GM21423 (cell line): Measurements from ENCODE around the gene ZDHHC7.
"Not testable (repeated sequence)": the region's sequence is repeated elsewhere in the genome, so short reads cannot be mapped to it uniquely, and the experiment has no call there.

Source experiments
- ATAC-seq: cut with Tn5 transposase; IDR thresholded peaks from one replicate; pipeline ENCODE4 v1.9.1; 2021; ENCODE audit warnings: mild to moderate bottlenecking, moderate library complexity; ENCODE audit not compliant: unreplicated experiment

ZDHHC7 gene

DNA sequence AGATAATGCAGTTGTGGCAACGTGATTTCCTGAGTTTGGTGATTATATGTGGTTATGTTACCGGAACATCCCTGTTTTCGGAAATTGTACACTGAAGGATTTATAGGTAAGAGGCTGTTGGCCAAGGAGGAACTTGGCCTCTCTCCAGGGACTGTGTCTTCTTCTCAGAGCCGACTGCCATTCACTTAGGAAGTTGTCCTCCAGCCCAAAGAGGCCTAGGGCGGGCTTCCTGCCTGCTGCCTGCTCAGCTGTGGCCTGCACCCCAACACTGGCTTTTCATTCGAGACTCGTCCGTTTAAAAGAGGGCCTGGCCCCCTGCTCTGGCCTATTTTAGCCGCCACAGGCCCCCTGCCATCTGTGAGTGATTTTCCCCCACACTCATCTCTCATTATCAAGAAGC, 64.3 kb downstream of the ZDHHC7 start:
- no peak for ATAC-seq

GRCh38 chr16:84943620-84944019, 67.7 kb downstream of the ZDHHC7 start:
- ATAC-seq, result no peak

DNA sequence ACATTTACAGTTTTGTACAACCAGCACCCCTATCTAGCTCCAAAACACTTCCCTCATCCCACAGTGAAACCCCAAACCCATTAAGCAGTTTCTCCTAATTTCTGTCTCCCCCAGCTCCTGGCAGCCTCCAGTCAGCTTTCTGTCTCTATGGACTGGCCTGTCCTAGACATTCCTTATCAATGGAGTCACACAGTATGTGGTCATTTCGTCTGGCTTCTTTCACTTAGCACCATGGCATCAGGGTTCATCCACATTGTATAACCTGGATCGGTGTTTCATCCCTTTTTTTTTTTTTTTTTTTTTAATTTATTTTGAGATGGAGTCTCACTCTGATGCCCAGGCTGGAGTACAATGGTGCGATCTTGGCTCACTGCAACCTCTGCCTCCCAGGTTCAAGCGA, 68.5 kb downstream of the ZDHHC7 start:
- no peak for ATAC-seq

- ATAC-seq, result no peak
These were observed 69.4 kb downstream of the ZDHHC7 start for GRCh38 chr16:84941921-84942320.

GRCh38 chr16:84940670-84941551, 70.4 kb downstream of the ZDHHC7 start:
- ATAC-seq, result no peak

DNA sequence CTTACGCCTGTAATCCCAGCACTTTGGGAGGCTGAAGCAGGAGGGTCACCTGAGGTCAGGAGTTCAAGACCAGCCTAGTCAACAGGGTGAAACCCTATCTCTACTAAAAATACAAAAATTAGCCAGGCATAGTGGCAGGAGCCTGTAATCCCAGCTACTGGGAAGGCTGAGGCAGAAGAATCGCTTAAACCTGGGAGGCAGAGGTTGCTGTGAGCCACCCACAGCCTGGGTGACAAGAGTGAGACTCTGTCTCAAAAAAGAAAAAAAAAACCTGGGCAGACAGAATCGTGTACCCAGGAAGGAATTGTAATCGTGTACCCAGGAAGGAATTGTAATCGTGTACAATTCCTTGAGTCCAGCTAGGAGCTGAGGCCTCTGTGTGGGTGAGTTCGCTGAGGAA, 72.7 kb downstream of the ZDHHC7 start:
- ATAC-seq, result not testable (repeated sequence)

- ATAC-seq, result no peak
These were observed 73.9 kb downstream of the ZDHHC7 start for GRCh38 chr16:84937196-84938005.

DNA sequence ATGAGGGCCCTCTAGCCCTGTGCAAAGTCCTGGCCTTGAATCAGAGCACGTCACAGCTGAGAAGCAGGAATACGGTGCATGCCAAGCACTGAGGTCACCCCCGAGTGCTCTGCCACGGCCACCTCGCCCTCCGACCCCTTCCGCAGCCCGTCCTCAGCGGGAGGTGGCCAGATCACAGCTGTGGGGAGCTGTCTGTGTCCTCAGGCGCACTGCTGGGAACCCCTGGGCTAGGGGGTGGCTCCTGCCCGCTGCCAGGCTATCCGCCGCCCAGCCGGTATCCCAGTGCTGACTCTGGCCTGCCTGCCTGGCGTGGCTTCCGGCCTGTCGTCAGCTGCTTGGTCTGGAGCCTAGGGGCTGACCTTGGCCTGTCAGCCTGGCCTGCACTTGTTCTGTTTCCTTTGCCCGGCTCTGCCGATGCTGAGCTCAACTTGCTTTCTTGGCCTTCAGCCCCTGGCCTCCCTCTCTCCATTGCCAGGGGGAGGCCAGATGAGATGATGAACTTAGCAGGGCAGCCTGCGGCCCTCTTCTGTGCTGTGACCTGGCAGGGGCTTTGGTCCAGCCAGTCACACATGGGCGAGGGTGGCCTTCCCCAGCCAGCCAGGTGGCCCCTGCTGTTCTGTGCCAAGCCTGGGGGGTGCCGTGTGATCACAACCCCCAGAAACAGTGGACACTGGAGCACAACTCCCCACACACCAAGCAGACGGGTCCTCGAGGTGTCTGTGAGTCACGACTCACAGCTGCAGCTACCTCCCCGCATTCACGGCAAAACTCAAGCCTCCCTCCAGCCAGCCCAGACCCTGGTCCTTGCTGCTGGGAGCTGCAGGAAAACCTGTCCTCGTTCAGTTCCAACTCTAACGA, 77.3 kb downstream of the ZDHHC7 start:
- no peak for ATAC-seq

DNA sequence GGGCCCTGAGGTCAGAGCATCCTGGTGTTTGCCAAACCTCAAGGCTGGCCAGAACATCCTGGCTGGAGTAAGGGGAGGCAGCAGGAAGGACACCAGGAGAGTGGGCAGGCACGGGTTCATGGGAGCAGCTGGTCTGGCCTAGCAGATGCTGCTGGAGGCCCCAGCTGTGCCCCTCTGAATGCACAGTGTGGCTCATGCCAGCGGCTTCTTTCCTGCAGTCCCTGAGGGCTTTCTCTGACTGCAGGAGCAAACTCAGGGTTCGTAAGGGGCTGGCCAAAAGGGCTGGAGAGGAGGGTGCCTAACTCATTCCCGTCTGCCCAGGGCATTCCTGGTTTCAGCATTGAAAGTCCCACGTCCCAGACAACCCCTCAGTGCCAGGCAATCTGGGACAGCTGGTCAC, 78.7 kb downstream of the ZDHHC7 start:
- no peak for ATAC-seq

GRCh38 chr16:84931506-84931905, 79.8 kb downstream of the ZDHHC7 start:
- ATAC-seq, result no peak

GRCh38 chr16:84931107-84931494, 80.2 kb downstream of the ZDHHC7 start:
- no peak for ATAC-seq

- no peak for ATAC-seq
These were observed 80.8 kb downstream of the ZDHHC7 start for GRCh38 chr16:84930298-84931106.

DNA sequence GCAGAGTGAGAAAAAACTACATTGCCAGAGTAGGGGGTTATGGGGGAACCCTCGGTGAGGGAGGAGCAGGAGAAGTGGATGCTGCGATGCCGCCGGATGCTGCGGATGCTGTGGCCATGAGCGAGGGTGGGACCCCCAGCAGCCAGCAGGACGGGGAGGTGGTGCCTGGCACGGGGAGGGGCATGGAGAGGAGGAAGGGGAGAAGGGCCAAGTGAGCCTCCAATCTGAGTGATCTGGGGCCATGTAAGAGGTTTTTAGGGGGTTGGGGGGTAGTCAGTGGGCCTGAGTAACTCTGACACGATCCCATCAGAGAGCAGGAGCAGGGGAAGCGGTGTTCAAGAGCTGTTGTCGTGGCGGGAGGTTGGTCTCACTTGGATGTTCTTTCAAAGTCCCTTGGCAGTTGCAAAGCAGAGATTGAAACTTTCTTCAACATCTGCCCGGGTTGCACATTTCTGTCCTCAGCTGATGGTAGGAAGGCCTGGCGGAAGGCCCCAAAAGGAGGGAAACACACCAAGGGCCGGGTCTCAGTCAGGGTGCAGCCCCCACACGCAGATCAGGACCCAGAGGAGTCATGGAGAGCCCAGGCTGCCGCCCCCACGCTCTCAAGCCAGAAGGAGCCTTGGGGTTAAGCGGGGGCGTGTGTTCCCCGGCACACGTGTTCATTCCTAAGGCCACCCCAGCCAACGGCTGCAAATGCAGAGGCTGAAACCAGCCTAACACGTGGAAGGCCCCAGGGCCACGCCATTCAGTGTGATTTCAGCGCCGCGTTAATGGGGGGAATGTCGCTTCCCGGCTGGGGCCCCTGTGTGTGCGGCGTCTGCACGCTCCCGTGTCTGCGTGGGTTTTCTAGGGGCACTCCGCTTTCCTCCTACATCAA, 81.7 kb downstream of the ZDHHC7 start:
- ATAC-seq, result no peak

DNA sequence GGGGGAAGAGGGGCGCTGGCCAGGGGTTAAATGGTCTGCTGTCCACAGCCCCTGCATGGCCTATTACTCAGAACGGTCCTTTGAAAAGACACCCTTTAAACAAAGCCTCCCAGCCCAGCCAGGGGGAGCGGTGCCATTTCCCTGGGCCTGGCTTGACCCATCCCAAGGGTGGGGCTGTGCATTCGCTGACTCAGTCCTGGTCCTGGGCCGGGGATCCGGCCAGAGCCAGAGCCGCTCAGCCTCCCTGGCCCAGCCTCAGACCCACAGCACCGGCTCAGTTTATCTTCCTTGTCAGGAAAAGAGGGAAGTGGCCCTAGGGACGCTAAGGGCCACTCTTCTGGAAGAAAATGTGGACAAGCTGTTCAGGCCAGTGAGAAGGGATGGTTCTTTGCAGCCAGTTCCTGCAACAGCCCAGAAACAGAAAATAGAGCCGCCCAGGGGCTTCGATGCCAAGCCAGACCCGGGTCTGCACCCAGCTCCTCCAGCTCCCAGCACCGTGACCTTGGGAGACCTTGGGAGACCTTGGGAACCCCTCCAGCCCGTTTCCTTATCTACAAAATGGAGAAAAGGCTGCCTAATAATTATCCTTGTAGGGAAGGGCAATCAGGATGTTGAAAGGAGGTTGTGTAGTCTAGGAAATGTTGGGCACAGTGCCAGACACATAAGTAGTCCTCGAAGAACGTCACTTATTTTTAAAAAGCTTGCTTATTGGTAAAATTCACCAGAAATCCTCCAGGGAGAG, 82.5 kb downstream of the ZDHHC7 start:
- ATAC-seq, result no peak

- ATAC-seq, result no peak
These were observed 83.4 kb downstream of the ZDHHC7 start for GRCh38 chr16:84927621-84928591.

DNA sequence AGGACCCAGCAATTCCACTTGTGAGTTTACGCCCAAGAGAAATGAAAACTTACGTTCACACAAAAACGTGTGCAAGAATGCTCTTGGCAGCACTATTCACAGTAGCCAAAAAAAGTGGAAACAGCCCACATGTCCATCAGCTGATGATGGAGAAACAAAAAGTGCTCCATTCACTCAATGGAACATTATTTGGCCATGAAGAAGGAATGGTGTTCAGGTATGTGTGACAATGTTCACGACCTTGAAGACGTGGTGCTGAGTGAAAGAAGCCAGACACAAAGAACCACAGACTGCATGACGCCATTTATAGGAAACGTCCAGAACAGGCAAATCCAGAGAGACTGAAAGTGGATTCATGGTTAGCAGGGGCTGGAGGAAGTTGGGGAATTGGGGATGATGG, 84.9 kb downstream of the ZDHHC7 start:
- ATAC-seq, result no peak

GRCh38 chr16:84925773-84926372, 85.5 kb downstream of the ZDHHC7 start:
- ATAC-seq, result no peak
